ENCODE measurements around the gene FAM171A2. TPM values are rescaled to one million over a fixed set of nuclear protein-coding genes. Genes with fewer than 3 reads are reported as not detected.

The FAM171A2 gene
- total RNA-seq, 1 experiment from 2014 or later, result 27.5 TPM

DNA sequence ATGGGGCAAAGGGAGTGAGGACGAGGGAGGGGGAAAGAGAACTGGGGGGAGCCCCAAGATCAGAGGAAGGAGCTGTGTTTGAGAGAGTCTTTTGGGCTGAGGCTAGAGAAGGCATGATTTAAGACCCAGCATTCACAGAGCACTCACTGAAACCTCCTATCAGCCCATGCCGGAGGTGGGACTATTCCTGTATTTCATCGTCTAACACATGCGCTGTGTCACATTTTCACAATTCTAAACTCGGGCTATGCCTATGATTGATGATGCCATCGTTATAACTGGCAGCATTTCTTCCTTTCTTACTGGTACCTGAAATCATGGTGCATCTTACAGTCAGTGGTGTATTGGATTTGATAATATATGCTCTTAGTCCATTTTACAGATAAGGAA, 3.5 kb downstream of the FAM171A2 start:
- H4K5ac ChIP-seq (ENCODE audit: insufficient read length, low read depth, low read length), result no peak overlapping the region
- no peak overlapping the region; a peak in 1 of 5 replicates for H3K4me3 Mint-ChIP-seq

More for the DNA sequence above, 3.5 kb downstream of the FAM171A2 start:
- peaks cover 22 to 34% of the 10 kb centered on the region in 2 experiments for H3K4me1 Mint-ChIP-seq
- no CpG with 5 or more reads among the region's 6 CpGs for WGBS (ENCODE audit: extremely low coverage, insufficient read length, low lambda C conversion rate)
- no peaks in the 10 kb centered on the region for H3K27me3 ChIP-seq (ENCODE audit: insufficient read depth, low read length)
- no peak for DNase-seq
- peak overlapping the region in 1 of 3 experiments; percentile 34; a peak in 1 of 7 replicates for H3K27ac Mint-ChIP-seq
- no peak overlapping the region for H3T11ph ChIP-seq (ENCODE audit: low read length)
- H3K79me1 ChIP-seq (ENCODE audit: insufficient read depth, low read depth, low read length, poor library complexity, severe bottlenecking), result no peaks in the 10 kb centered on the region
- no peaks in the 10 kb centered on the region for H4K20me1 ChIP-seq (ENCODE audit: control insufficient read depth, insufficient read depth, insufficient read length)
- peaks cover 13% of the 10 kb centered on the region for H3K23me2 ChIP-seq (ENCODE audit: insufficient read length, low read depth, low read length, poor library complexity, severe bottlenecking)
- H3K36me3 Mint-ChIP-seq (ENCODE audit: insufficient read depth in 1 of 3, low read depth in 3 of 3), result peaks cover 0 to 15% (median 9%) of the 10 kb centered on the region in 3 experiments; a peak in 5 of 7 replicates
- no peak overlapping the region for H3K27ac ChIP-seq (ENCODE audit: insufficient read length, low read depth, low read length)
- no peaks in the 10 kb centered on the region for H3K79me2 ChIP-seq (ENCODE audit: insufficient read depth, low read length)
- no peak overlapping the region for H3K18ac ChIP-seq (ENCODE audit: insufficient read length, low read depth, low read length)
- H3K9ac ChIP-seq (ENCODE audit: extremely low read depth, insufficient read length, low read length), result no peak overlapping the region
- H4K8ac ChIP-seq (replicated peaks; ENCODE audit: insufficient read length, low read depth, low read length), result no peak overlapping the region
- H2BK15ac ChIP-seq (ENCODE audit: low read depth, low read length), result no peak overlapping the region
- no peak overlapping the region for H2BK120ac ChIP-seq (ENCODE audit: low read depth, low read length, poor library complexity, severe bottlenecking)
- H2AK5ac ChIP-seq (ENCODE audit: insufficient read length, low read length), result no peak overlapping the region
- no peak overlapping the region for H2BK20ac ChIP-seq (ENCODE audit: low read depth, low read length, poor library complexity, severe bottlenecking)
- no peak overlapping the region for H2BK12ac ChIP-seq (ENCODE audit: insufficient read length, low read depth, low read length)
- H3K56ac ChIP-seq (ENCODE audit: insufficient read length, low read depth, low read length), result no peak overlapping the region
- no peak overlapping the region for H2AFZ ChIP-seq (ENCODE audit: low read length)
- H3K9me3 Mint-ChIP-seq, result no peaks in the 10 kb centered on the region
- H3K4ac ChIP-seq (ENCODE audit: low read depth, low read length), result no peak overlapping the region
- H4K91ac ChIP-seq (ENCODE audit: insufficient read length, low read depth, low read length), result no peak overlapping the region
- no peak overlapping the region for H2BK5ac ChIP-seq (ENCODE audit: insufficient read length, low read length)
- H3K9me3 ChIP-seq (ENCODE audit: control insufficient read depth, low read depth, low read length), result no peaks in the 10 kb centered on the region
- H3K27me3 Mint-ChIP-seq (ENCODE audit: low read depth), result peaks cover 13% of the 10 kb centered on the region
- TF ChIP-seq, protein P1, sequence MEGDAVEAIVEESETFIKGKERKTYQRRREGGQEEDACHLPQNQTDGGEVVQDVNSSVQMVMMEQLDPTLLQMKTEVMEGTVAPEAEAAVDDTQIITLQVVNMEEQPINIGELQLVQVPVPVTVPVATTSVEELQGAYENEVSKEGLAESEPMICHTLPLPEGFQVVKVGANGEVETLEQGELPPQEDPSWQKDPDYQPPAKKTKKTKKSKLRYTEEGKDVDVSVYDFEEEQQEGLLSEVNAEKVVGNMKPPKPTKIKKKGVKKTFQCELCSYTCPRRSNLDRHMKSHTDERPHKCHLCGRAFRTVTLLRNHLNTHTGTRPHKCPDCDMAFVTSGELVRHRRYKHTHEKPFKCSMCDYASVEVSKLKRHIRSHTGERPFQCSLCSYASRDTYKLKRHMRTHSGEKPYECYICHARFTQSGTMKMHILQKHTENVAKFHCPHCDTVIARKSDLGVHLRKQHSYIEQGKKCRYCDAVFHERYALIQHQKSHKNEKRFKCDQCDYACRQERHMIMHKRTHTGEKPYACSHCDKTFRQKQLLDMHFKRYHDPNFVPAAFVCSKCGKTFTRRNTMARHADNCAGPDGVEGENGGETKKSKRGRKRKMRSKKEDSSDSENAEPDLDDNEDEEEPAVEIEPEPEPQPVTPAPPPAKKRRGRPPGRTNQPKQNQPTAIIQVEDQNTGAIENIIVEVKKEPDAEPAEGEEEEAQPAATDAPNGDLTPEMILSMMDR (conservative IDR thresholded peaks at IDR 0.05), result no peak
- no peak overlapping the region for H3K14ac ChIP-seq (ENCODE audit: insufficient read depth, low read length)
- peaks cover 12% of the 10 kb centered on the region for H3K4me1 ChIP-seq (ENCODE audit: insufficient read depth, low read length)
- no peak overlapping the region for H3K4me2 ChIP-seq (ENCODE audit: insufficient read depth, insufficient read length, low read length)
- H3K23ac ChIP-seq (ENCODE audit: insufficient read length, low read depth, low read length), result no peak overlapping the region

Data from H9 (cell line).